ENCODE data around the gene HES7. TPM values are rescaled to one million over a fixed set of nuclear protein-coding genes. Genes with fewer than 3 reads are reported as not detected.
A peak's percentile ranks its signal among the peaks of the same experiment; 100 is the strongest.

The HES7 gene
- total and polyA plus RNA-seq, 9 of the 15 experiments (the other 6 are each of a cell fraction or from before 2014, with no cell fraction given): 0.03 to 1.7 (median 0.14) TPM; not detected in 1

- Histone ChIP-seq H3K4me1 (replicated peaks in 1 of 2; ENCODE audit: control insufficient read depth in 2 of 2, insufficient read depth in 2 of 2, low read length in 2 of 2) (peaks cover 30 to 63% of the 10 kb centered on the region in 2 experiments), H3K27me3 (ENCODE audit: control insufficient read depth in 2 of 2, insufficient read depth in 2 of 2, low read length in 2 of 2) (peaks cover 3 to 25% of the 10 kb centered on the region in 2 experiments; a peak in 3 of 5 replicates), H3K36me3 (ENCODE audit: control insufficient read depth, insufficient read depth, low read length) (no peaks in the 10 kb centered on the region), H3K27ac (ENCODE audit: extremely low read depth, low read depth, low read length) (peak overlapping the region; percentile 86; the same call in 1 of the 3 replicates), H3K9ac (ENCODE audit: insufficient read depth in 1 of 2, low read depth in 2 of 2, low read length in 2 of 2) (peak overlapping the region; percentile 81 to 84; a peak in 3 of 4 replicates), H2AFZ (ENCODE audit: low read depth, low read length) (peak overlapping the region; percentile 68; the same call in 1 of the 2 replicates), H3K9me3 (replicated peaks; ENCODE audit: control insufficient read depth, insufficient read depth, low read depth, low read length) (no peaks in the 10 kb centered on the region), H3K4me2 (ENCODE audit: insufficient read depth, low read length) (peak overlapping the region; percentile 87), H4K20me1 (replicated peaks; ENCODE audit: control insufficient read depth, insufficient read depth, low read length) (peaks cover 8% of the 10 kb centered on the region; the same call in 1 of the 2 replicates), H3K9me1 (ENCODE audit: control insufficient read depth, insufficient read depth, low read length) (no peaks in the 10 kb centered on the region), H3K4me3 (peak overlapping the region; percentile 65), H3K79me2 (ENCODE audit: control insufficient read depth, insufficient read depth, low read length) (no peaks in the 10 kb centered on the region)
- no peak for TF ChIP-seq TBL1XR1 (IDR thresholded peaks at IDR 0.05; ENCODE audit: low read length in 2 of 2)
- TF ChIP-seq TARDBP (IDR thresholded peaks at IDR 0.05): no peak
- no peak for TF ChIP-seq FOXM1 (IDR thresholded peaks at IDR 0.05; ENCODE audit: low read depth)
- TF ChIP-seq FOXM1 (CRISPR knock-in tag; IDR thresholded peaks at IDR 0.05; ENCODE audit: low read depth): no peak
- TF ChIP-seq GTF2F1 (IDR thresholded peaks at IDR 0.05; ENCODE audit: low read depth, low read length): no peak
- TF ChIP-seq ZNF592 (IDR thresholded peaks at IDR 0.05): no peak
- TF ChIP-seq RBM22 (IDR thresholded peaks at IDR 0.05; ENCODE audit: low read depth, low read length, poor library complexity, severe bottlenecking): no peak
- TF ChIP-seq ELK3 (CRISPR knock-in tag; IDR thresholded peaks at IDR 0.05): no peak
- no peak for TF ChIP-seq VEZF1 (CRISPR knock-in tag; IDR thresholded peaks at IDR 0.05)
- no peak for TF ChIP-seq HBP1 (CRISPR knock-in tag; IDR thresholded peaks at IDR 0.05)
- FAIRE-seq (no peak), ATAC-seq (no peak), DNase-seq (ENCODE audit: extremely low read depth in 1 of 4, low spot score in 3 of 4) (no peak)
- in situ Hi-C loops (cut with MboI): loop anchor here (5.0 kb wide), 2 partner anchors 101 to 181 kb away; no protein-coding TSS in a partner anchor
- whole genome bisulfite sequencing (ENCODE audit: insufficient coverage, low coverage, missing lambda C conversion rate): 0% methylated on average over 6 of the region's 25 CpGs
- CTCF ChIA-PET (ENCODE audit: low intra/inter-chr PET ratio): interaction anchor here (0.7 kb wide), 1 partner anchor 17 kb away, joined by 3 read pairs; no protein-coding TSS in a partner anchor
- POLR2A ChIA-PET: no interaction called here
- BruUV-seq (replicated peaks): no TSS peak
- intact Hi-C loops (cut with micrococcal nuclease): loop anchor here (2.0 to 10.0 kb wide), 5 partner anchors 17 to 287 kb away; partner anchors contain the start of gene KDM6B
These were observed 2.6 kb downstream of the HES7 start for GRCh38 chr17:8121407-8121680.

Data from K562 (cell line).